HepG2 (cell line): ENCODE results near the gene RBSN. TPM values are rescaled to one million over a fixed set of nuclear protein-coding genes. Genes with fewer than 3 reads are reported as not detected.

Experiments used
- ATAC-seq: fragments of 200-7000 bp; cut with Tn5 transposase; 3 replicates; pipeline ENCODE4 v1.9.1; 2020; ENCODE audit warnings: mild to moderate bottlenecking, moderate library complexity
- BruUV-seq: library from RNA; stranded (reverse); fragments of 400-500 nt; replicated peaks from 2 replicates; lab custom pipeline; 2021; lab: Mats Ljungman, UMichigan
- CTCF ChIA-PET: fragments of 300-600 bp; formaldehyde crosslinking; extraction: SDS; loops from one replicate; lab custom pipeline; 2021; ENCODE audit warnings: low total read pairs, inconsistent platforms, low intra/inter-chr PET ratio; lab: Yijun Ruan, JAX
- POLR2A ChIA-PET: fragments of 350-600 bp; sonication (Branson Sonifier 250); formaldehyde crosslinking; loops from one replicate; lab custom pipeline; 2020; ENCODE audit warnings: antibody characterized with exemption, inconsistent platforms; lab: Yijun Ruan, JAX
- DNase-seq: peaks from one replicate; pipeline ENCODE4 v3.0.0-alpha.2; 2015; ENCODE audit warnings: low spot score
- FAIRE-seq: peaks from 3 replicates; lab custom pipeline; 2011; peaks lifted over from hg19 to GRCh38; lab: Jason Lieb, UNC
- H2AFZ ChIP-seq: one replicate; pipeline ENCODE4 v1.6.1; 2011; ENCODE audit warnings: low read length, inconsistent platforms
- H3K27ac ChIP-seq: fragments of 300-600 bp; 3 replicates; pipeline ENCODE4 v1.8.0; 2011; ENCODE audit warnings: mixed run types, mild to moderate bottlenecking, mixed read lengths, low read length, inconsistent platforms; ENCODE audit not compliant: insufficient read depth; ENCODE audit errors: extremely low read length
- H3K27me3 ChIP-seq, 2 experiments: fragments of 200-600 bp in 1 of 2; 2 replicates in 1 of 2; 3 replicates in 1 of 2; pipeline versions ENCODE4 v1.6.0 to v1.8.0; 2011; ENCODE audit warnings: low read length in 2 of 2, mild to moderate bottlenecking in 2 of 2, moderate library complexity in 2 of 2, inconsistent platforms in 1 of 2; ENCODE audit not compliant: insufficient read depth in 2 of 2, control insufficient read depth in 1 of 2
- H3K36me3 ChIP-seq, 2 experiments: fragments of 200-600 bp in 1 of 2; replicated peaks in 1 of 2; 2 replicates in 1 of 2; 3 replicates in 1 of 2; pipeline versions ENCODE4 v1.5.1 to v1.8.0; 2011; ENCODE audit warnings: low read length in 2 of 2, inconsistent platforms in 1 of 2; ENCODE audit not compliant: insufficient read depth in 2 of 2, control insufficient read depth in 1 of 2
- H3K4me1 ChIP-seq: 2 replicates; pipeline ENCODE4 v1.5.1; 2012; ENCODE audit warnings: low read length, inconsistent platforms; ENCODE audit not compliant: insufficient read depth
- H3K4me2 ChIP-seq: 2 replicates; pipeline ENCODE4 v1.6.0; 2011; ENCODE audit warnings: low read depth, low read length, inconsistent platforms
- H3K4me3 ChIP-seq, 3 experiments: fragments of 200-600 bp in 1 of 3; sonication (generic), shearing (Covaris generic) in 1 of 3; replicated peaks in 1 of 3; 2 replicates each; pipeline ENCODE4 v1.5.1; 2011 to 2016; ENCODE audit warnings: low read length in 3 of 3, inconsistent platforms in 2 of 3, low read depth in 2 of 3, mild to moderate bottlenecking in 2 of 3, control low read depth in 1 of 3, mixed read lengths in 1 of 3; ENCODE audit not compliant: insufficient read depth in 1 of 3
- H3K79me2 ChIP-seq: one replicate; pipeline ENCODE4 v1.6.1; 2011; ENCODE audit warnings: low read length, inconsistent platforms; ENCODE audit not compliant: insufficient read depth
- H3K9ac ChIP-seq: 2 replicates; pipeline ENCODE4 v1.6.0; 2011; ENCODE audit warnings: mild to moderate bottlenecking, low read depth, low read length, inconsistent platforms; ENCODE audit not compliant: insufficient read depth
- H3K9me3 ChIP-seq: 2 replicates; pipeline ENCODE4 v1.5.1; 2012; ENCODE audit warnings: mild to moderate bottlenecking, low read length
- H4K20me1 ChIP-seq: 2 replicates; pipeline ENCODE4 v1.6.0; 2011; ENCODE audit warnings: inconsistent platforms, mild to moderate bottlenecking, low read length, moderate library complexity; ENCODE audit not compliant: insufficient read depth
- HOXA7 ChIP-seq: sonication (generic); formaldehyde crosslinking; IDR thresholded peaks from 2 replicates; pipeline ENCODE4 v1.8.1; 2022; ENCODE audit warnings: mild to moderate bottlenecking, missing genetic modification reagents, moderate library complexity
- MTF1 ChIP-seq: sonication (generic); formaldehyde crosslinking; IDR thresholded peaks from 2 replicates; pipeline ENCODE4 v1.5.0; 2020; ENCODE audit warnings: missing genetic modification reagents
- NFKBIZ ChIP-seq: IDR thresholded peaks from 2 replicates; pipeline ENCODE4 v1.6.1; 2018; ENCODE audit warnings: missing genetic modification reagents, missing compliant biosample characterization
- SMYD3 ChIP-seq: sonication (generic); formaldehyde crosslinking; IDR thresholded peaks from 2 replicates; pipeline ENCODE4 v1.8.1; 2023; ENCODE audit warnings: mild to moderate bottlenecking, missing genetic modification reagents
- U2AF1 ChIP-seq: fragments of 200-400 bp; formaldehyde crosslinking; optimal IDR thresholded peaks from 2 replicates; pipeline ENCODE3; 2017; ENCODE audit warnings: mild to moderate bottlenecking, low read depth, low read length
- ZNF225 ChIP-seq: sonication (generic); formaldehyde crosslinking; IDR thresholded peaks from 2 replicates; pipeline ENCODE4 v1.4.0; 2020; ENCODE audit warnings: mild to moderate bottlenecking, missing genetic modification reagents
- ZNF660 ChIP-seq: sonication (generic); formaldehyde crosslinking; IDR thresholded peaks from 2 replicates; pipeline ENCODE4 v1.5.1; 2020; ENCODE audit warnings: mild to moderate bottlenecking, low read depth, missing genetic modification reagents, borderline replicate concordance
- WGBS: methylation state at CpG from one replicate; pipeline ENCODE4 v1.1.6; 2017; ENCODE audit warnings: low lambda C conversion rate; 5-methylcytosine and 5-hydroxymethylcytosine counted together
- in situ Hi-C: cut with HindIII; loops from 2 replicates; pipeline ENCODE4 v1.10.0; 2017; ENCODE audit warnings: low pct_unique_long_range_greater_than_20kb; ENCODE audit not compliant: extremely low pct_ligation_motif_present
- intact Hi-C: fragments of 100-400 bp; cut with micrococcal nuclease; formaldehyde crosslinking; loops from one replicate; pipeline ENCODE4 v1.10.0; 2022; ENCODE audit not compliant: unreplicated experiment
- polyA plus RNA-seq, 8 experiments: library from polyadenylated mRNA; depleted of rRNA in 3 of 8; stranded (reverse) in 7 of 8; unstranded in 1 of 8; fragments of >200 nt; fragmentation: Illumina TruSeq in 4 of 8; extraction: Trizol in 4 of 8; gene quantifications; 2 replicates each; pipeline versions ENCODE4 v1.2.1 to v1.2.3, GENCODE V29; 2011 to 2016; ENCODE audit warnings: low read depth in 4 of 8, missing spikeins in 1 of 8, mixed read lengths in 1 of 8; ENCODE audit not compliant: insufficient read depth in 1 of 8
- total RNA-seq, 5 experiments: library from RNA; depleted of rRNA; stranded (reverse); fragments of >200 nt; fragmentation: Illumina TruSeq; extraction: Trizol; gene quantifications; 2 replicates each; pipeline ENCODE4 v1.2.3, GENCODE V29; 2016; ENCODE audit warnings: low read depth in 1 of 5
- TF ChIP-seq, protein P1 (sequence below): sonication (generic); formaldehyde crosslinking; IDR thresholded peaks from 2 replicates; pipeline ENCODE4 v1.4.0; 2020; ENCODE audit warnings: missing genetic modification reagents, borderline replicate concordance
- TF ChIP-seq, protein P2 (sequence below): sonication (generic); formaldehyde crosslinking; IDR thresholded peaks from 2 replicates; pipeline ENCODE4 v1.4.0; 2020; ENCODE audit warnings: missing genetic modification reagents; ENCODE audit errors: not compliant biosample characterization

The RBSN gene
- total and polyA plus RNA-seq, 2 of the 13 experiments (the other 11 are each of a cell fraction or from before 2014, with no cell fraction given) = 7.9 to 11.8 TPM

DNA sequence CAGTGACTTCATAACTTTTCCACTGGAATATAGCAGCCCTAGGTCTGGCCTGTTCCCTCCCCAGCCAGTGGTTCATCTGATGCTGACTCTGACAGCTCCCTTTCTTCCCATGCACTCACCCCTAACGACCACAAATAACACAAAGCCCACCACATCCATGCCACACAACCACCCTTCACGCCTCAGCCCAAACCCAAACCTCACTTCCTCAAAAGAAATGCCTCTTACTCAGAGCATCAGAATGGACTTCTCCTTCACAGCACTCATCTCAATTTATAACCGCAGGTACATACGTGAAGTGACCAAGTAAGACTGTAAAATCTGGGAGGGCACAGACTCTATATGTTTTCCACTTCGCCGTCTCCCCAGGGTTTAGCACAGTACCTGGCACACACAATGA, 1.1 kb downstream of the RBSN start:
- FAIRE-seq = no peak
- TF ChIP-seq, protein P1, sequence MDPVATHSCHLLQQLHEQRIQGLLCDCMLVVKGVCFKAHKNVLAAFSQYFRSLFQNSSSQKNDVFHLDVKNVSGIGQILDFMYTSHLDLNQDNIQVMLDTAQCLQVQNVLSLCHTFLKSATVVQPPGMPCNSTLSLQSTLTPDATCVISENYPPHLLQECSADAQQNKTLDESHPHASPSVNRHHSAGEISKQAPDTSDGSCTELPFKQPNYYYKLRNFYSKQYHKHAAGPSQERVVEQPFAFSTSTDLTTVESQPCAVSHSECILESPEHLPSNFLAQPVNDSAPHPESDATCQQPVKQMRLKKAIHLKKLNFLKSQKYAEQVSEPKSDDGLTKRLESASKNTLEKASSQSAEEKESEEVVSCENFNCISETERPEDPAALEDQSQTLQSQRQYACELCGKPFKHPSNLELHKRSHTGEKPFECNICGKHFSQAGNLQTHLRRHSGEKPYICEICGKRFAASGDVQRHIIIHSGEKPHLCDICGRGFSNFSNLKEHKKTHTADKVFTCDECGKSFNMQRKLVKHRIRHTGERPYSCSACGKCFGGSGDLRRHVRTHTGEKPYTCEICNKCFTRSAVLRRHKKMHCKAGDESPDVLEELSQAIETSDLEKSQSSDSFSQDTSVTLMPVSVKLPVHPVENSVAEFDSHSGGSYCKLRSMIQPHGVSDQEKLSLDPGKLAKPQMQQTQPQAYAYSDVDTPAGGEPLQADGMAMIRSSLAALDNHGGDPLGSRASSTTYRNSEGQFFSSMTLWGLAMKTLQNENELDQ = no peak
- no peak for TF ChIP-seq U2AF1
- TF ChIP-seq MTF1 (CRISPR knock-in tag) = no peak
- no peak for TF ChIP-seq NFKBIZ (CRISPR knock-in tag)
- TF ChIP-seq ZNF660 (CRISPR knock-in tag) = no peak
- TF ChIP-seq ZNF225 (CRISPR knock-in tag) = no peak
- no peak for TF ChIP-seq HOXA7 (CRISPR knock-in tag)
- no peak for TF ChIP-seq SMYD3
- TF ChIP-seq, protein P2, sequence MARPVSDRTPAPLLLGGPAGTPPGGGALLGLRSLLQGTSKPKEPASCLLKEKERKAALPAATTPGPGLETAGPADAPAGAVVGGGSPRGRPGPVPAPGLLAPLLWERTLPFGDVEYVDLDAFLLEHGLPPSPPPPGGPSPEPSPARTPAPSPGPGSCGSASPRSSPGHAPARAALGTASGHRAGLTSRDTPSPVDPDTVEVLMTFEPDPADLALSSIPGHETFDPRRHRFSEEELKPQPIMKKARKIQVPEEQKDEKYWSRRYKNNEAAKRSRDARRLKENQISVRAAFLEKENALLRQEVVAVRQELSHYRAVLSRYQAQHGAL (CRISPR knock-in tag) = no peak
- in situ Hi-C loops = no loop called here
- 12% methylated on average over 6 of the region's 6 CpGs for WGBS
- peak overlapping the region; percentile 94 for H3K4me2 ChIP-seq
- ChIA-PET CTCF (no interaction called here), POLR2A (interaction anchor here (2.3 to 2.4 kb wide), 2 partner anchors 10 to 33 kb away, joined by 14 to 17 read pairs; partner anchors contain the start of gene MRPS25)
- BruUV-seq = no TSS peak
- H3K36me3 ChIP-seq = peaks cover 10 to 23% of the 10 kb centered on the region in 2 experiments
- H3K27me3 ChIP-seq = peaks cover 0 to 1% of the 10 kb centered on the region in 2 experiments; a peak in 2 of 5 replicates
- H3K9ac ChIP-seq = peak overlapping the region; percentile 86
- DNase-seq = no peak
- intact Hi-C loops = no loop called here
- no peaks in the 10 kb centered on the region for H4K20me1 ChIP-seq
- no peak overlapping the region for H2AFZ ChIP-seq
- no peak for ATAC-seq
- peaks cover 17% of the 10 kb centered on the region for H3K79me2 ChIP-seq
- peaks cover 28% of the 10 kb centered on the region for H3K4me1 ChIP-seq
- no peak overlapping the region for H3K27ac ChIP-seq
- no peaks in the 10 kb centered on the region for H3K9me3 ChIP-seq
- peak overlapping the region; percentile 82 to 96 (median 93) for H3K4me3 ChIP-seq
